GM15510 (cell line): ENCODE measurements around the gene BRAT1.

Source experiments
- POLR2A ChIP-seq: IDR thresholded peaks from 3 replicates; pipeline ENCODE4 v1.6.1; 2011; ENCODE audit warnings: borderline replicate concordance; ENCODE audit not compliant: insufficient read length; ENCODE audit errors: extremely low read depth

BRAT1 gene

DNA sequence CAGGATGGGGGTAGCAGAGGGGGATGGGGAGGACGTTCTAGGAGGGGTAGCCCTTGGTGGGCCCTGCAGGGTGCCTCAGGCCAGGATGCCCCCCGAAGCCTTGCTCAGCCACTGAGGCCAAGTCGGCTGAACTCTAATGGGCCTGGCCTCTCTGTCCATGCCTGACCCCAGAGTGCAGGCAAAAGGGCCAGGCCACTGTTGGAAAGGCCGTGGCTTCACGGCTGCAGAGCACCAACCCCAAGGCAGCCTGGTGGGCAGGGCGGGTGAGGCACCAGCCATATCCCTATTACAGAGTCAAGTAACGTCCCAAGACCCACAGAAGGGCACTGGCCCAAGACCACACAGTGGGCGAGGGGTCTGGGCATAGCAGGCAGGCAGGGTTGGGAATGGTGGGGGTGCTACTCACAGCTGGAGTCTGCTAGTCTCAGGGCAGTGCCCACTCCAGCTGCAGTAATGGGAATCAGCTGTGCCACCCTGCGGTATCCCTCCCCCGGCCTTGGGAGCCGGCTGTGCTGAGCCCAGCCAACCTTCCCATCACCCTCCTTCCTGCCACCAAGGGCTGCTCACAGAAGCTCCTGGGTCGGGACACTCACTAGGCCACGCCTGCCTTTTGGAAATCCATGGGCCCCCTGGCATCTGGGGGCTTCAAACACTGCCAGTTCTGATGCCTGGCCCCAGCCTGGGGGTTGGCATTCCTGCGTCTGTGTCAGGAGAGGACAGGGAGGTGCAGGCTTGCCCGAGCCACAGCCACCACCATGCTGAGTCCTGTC is 39.7 kb downstream of the BRAT1 start:
- no peak for TF ChIP-seq POLR2A

DNA sequence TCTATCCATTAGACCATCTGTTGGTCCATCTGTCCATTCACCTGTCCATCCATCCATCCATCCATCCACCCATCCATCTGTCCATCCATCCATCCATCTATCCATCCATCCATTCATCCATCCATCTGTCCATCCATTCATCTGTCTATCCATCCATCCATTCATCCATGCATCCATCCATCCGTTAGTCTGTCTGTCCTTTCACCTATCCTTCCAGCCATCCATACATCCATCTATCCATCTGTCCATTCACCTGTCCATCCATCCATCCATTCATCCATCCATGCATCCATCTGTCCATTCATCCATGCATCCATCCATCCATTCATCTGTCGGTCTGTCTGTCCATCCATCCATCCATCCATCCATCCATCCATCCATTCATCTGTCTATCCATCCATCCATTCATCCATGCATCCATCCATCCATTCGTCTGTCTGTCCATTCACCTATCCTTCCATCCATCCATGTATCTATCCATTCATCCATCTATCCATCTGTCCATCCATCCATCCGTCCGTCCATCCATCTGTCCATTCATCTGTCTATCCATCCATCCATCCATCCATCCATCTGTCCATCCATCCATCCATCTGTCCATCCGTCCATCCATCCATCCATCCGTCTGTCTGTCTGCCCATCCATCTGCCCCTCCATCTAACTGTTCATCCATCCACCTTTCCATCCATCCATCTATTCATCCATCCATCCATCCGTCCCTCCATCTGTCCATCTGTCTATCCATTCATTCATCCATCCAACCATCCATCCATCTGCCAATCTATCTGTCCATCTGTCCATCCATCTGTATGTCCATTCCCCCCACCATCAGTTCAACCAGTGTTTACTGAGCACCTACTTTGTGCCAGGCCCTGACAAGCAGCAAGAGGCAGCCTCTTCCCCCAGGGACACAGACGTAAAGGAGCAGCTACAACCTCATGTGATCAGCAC is 40.6 kb downstream of the BRAT1 start:
- TF ChIP-seq POLR2A: no peak

DNA sequence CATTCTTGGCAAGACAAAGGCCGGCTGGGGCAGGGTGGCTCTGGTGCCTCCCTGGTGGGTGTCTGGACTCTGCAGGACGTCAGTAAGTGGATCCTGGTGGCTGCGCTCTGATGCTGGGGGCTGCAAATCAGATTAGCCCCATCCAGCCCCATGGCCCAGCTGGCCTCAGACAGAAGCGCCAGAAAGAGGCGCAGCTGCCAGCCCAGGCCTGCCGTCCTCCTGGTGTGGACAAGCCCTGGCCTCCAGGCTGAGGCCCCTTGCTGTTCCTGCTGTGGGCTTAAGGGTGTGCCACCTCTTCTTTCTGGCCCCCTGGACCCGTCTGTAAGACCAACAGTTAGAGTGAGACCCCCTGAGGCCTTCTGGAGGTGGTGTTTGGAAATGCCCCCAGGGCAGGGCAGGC is 41.6 kb downstream of the BRAT1 start:
- no peak for TF ChIP-seq POLR2A

DNA sequence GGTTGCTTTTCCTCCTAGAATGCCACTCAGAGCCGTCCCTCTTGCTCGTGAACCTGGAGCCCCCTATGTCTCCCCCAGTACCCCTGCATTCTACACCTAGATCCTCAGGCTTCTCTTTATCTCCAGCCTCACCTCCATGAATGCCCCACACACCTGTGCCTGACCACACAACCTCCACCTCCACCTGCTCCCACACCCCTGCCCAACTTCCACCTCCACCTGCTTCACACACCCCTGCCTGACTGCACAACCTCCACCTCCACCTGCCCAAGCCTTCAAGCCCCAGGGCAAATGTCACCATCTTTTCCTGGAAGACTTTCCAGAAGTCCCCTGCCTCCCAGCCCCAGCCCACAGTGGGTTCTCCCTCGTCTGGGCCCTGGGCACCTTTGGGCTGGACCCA is 42.6 kb downstream of the BRAT1 start:
- no peak for TF ChIP-seq POLR2A

DNA sequence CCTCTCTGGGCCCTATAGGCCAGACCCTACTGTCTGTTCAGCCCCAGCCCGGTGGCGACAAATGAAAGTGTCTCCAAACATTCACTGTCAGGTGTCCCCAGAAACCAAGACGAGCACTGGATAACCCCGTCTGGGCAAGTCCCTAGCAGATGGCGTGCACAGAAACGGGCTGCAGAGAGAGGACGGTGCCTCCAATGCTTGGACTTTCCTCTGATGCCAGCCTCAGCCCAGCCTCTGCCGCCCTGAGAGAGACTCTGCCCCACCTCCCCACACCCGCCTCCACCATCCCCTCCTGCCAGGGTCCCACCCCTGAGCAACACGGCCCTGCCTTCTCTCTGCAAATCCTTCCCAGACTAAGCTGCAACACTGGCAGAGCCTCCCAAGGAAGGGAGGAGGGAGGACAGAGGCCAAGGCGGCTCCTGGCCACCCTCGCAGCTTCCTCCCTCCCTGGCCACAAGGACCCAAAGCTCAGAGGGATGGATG is 43.1 kb downstream of the BRAT1 start:
- TF ChIP-seq POLR2A: no peak

DNA sequence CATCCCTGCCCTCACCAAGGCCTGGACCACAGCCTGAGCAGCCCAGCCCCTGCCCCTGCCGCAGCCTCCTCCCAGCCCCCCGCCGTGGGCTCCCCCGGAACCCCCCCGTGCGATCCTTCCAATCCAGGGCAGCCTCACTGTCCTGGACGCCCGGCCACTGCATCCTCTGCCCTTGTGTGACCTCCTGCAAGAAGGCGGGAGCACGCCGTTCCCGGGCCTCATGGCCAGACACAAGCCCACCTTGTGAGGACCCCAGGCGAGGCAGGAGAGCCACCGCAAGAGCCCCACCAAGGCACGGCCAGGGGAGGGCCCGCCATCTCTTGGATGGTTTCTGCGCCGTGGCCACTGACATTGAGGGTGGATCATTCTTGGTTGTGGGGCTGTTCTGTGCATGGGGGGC is 43.6 kb downstream of the BRAT1 start:
- no peak for TF ChIP-seq POLR2A

DNA sequence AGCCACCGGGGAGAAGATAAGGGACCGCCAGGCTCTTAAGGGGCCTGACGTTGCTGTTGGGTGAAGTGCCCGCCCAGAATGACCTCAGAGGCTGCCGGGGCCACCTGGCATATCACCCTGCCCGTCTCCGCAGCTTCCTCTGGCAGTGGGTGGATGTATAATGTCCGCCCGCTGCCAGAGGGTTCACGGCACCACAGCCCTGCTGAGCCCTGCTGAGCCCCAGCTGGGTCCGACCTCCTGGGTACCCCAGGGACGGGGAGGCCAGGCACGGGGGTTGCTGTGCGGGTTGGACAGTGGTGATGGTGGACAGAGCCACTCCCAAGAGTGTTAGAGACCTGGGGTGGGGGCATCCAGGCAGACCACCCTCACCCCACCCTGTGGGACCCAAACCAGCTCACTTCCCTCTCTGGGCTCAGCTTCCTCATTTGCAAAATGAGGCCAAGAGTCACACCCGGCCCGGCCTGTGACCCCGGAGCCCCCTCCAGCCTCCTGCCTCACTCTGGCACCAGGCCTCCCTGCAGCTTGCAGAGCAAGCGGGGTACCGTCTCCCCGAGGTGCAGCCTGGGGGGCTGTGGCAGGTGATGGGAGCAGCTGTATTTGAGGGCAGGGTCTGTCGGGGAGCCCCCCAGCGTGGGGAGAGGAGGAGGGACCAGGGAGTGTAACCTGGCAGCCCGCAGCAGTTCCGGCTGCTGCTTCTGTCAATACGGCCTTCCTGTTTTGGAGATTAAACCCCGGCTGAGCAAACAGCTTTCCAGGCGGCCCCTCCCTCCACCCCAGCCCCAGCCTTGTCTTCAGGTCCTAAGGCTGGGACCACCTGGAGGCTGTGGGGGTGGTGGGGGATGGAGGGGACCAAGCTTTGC is 44.2 kb downstream of the BRAT1 start:
- TF ChIP-seq POLR2A: no peak

DNA sequence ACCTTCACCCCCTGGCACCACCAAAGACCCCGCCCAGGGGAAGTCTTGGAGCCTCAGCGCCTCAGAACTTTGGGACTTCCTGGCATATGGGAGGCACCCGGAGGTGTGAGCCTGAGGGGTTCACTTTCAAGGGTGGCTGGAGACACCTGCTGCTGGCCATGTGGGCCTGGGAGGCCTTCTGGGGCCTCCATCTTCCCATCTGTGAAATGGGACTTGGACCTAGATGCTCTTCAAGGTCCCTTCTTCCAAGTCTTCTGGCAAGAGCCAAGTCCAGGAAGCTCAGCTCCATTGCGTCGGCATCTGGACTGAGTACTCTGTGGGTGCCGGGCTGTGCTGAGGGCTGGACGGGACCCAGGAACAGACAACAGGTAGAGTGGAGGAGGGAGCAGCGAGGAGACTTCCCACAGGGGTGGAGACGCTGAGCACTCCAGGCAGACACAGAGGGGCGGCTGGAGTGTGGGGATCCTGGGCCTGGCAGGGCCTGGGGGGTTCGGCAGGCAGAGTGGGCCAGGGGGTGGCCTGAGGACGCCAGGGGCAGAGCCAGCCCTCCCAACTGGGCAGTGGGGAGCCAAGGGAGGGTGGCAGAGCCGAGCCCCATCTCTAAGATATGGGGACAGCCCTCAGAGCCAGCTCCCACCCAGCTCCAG is 45.1 kb downstream of the BRAT1 start:
- no peak for TF ChIP-seq POLR2A

DNA sequence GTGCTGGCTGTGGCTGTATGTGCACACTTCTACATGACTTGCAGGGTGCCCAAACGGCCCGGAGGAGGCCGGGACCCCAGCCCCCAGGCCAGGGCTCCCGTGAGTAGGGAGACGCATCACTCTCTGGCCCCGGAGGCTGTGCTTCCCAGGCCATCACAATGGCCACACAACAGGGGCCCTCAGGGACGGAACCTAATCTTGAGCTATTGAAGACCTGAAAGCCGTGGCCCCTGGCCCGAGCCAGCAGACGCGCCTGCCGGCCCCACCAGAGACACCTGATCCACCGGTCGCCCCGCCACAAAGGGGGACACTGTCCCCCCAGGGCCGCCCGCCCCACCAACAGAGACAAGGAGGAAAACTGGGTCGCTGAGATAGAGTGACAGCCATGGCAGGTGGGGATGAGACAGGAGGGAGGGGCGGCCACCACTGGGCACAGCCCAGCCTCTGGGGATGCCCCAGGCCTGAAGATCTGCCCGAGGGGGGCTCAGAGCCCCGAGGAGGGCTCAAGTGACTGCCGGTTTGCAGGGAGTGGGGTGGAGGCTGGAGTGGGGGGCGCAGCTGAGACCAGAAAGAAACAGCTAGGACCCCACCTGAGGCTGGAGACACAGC is 45.9 kb downstream of the BRAT1 start:
- TF ChIP-seq POLR2A: no peak

DNA sequence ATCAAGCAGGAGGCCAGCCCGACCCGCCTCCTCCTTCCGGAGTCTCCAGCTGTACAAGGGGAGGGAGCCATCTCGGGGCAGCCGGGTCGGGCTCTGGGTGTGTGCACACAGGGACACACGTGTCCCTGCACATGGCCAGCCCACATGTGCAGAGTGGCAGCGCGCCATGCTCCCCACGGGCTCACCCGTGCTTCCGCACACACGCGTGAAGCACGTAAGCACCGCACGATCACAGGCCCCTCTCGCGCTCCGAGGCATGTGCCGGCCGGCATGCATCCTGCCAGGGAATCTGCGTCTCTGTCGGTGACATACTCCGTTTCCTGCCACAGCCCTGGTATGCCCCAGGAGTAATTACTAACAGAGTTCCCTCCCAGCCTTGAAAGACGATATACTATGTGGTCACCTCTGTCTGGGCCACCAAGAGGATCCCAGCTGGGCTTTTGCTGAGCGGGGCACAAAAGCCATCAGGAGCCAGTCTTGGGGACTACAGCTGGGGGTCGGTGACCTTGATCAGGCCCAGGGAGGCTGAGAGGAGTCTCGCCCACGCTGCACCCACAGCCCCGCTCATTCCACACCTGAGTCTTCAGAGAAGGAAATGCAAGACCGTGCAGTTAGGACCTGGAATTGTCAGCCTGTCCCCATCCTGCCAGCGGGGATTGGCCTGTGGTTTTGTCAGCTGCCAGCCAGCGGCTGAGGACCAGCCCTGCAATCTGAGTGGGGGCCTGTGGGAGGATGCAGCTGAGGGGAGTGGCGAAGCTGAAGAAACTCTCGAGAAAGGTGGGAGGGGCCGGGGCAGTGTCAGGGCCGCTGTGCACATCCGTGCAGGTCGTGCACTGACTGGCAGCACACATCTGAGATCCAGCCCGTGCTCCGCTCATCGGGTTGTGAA is 46.8 kb downstream of the BRAT1 start:
- no peak for TF ChIP-seq POLR2A

DNA sequence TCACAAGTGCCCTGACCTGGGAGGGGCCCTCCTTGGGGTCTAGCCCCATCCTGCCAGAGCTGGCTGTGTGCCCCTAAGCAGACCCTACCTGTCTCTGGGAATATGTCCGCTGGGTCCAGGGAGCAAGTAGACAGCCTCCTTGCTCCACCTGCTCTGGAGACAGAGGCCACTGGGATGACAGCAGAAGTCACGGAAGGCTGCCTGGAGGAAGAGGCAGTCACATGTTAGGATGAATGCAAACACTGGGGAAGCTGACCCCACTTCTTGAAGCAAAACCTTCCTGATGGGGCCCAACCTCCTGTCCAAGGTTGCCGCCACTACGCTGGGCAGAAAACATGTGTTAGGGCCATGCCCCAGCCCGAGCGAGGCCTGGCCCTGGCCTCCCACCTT is 47.4 kb downstream of the BRAT1 start:
- TF ChIP-seq POLR2A: no peak

DNA sequence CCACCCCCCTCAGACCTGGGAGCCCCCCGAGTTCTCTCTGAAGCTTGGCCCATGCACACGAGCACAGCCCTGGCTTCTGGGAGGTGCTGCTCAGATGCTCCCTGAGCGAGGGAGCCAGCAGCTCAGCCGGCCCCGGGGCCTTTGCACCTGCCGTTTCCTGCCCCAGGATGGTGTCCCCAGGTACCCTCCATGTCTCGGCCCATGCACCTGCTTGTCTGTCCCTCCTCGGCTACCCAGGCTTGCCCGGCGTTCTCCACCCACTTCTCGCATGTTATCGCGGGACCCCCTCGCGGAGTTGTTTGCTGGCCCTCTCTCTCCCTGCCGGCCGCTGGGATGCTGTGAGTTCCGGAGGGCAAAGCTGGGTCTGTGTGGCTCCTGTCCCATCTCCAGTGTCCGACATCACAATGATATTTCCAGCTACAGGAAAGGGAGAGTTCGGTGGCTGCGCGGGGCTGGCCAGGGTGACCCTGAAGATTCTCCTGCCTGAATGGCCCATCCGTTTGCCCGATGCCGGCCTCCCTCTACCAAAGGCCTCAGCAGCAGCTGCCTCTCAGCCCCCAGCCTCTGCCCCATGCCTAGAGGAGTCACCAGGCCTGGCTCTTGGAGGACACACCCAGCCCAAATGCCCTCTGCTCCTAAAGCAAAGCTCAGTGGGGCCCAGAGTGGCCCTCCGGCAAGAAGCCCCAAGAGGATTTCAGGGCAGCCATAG is 48.0 kb downstream of the BRAT1 start:
- TF ChIP-seq POLR2A: no peak

DNA sequence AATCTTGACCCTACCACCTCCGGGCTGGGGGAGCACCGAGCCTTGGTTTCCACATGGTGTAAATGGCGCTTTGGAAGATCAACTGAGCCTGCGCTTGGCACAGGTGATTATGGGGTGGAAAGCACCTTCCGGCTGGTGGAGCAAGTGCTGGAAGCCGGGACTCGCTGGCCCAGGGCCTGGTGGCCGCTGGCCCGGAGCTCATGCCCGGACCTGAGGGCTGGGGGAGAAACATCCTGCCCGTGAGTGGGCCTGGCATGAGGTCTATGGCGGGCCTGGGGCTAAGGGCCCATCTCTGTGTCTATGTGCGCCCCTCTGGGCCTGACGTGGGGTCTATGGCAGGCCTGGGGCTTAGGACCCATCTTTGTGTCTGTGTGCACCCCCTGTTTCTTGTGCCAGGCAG is 49.9 kb downstream of the BRAT1 start:
- TF ChIP-seq POLR2A: no peak

DNA sequence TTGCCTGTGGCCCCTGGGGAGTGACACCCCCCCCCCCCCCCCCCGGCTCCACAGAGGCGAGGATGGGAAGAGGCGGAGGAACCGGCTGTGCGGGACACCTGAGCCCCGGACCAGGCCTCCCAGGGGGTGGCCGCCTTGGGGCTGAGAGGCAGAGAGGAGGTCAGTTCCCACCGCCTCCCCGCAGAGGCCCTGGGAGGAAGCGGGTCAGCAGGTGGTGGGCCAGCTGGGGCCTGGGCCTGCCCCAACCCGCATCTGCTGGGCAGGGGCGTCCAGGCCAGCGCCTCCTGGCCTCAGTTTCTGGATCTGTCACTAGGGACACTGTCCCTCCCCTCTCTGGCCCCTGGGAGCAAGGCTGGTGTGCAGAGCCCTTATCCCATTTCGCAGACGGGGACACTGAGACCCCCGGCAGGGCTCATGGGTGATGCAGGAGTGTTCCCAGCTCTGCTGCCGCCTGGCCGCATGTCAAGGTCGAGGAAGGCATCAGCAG is 50.4 kb downstream of the BRAT1 start:
- TF ChIP-seq POLR2A: no peak
